Esophagus muscularis mucosa (tissue), 4 donors: ENCODE results near the gene PHF20. TPM values are rescaled to one million over a fixed set of nuclear protein-coding genes. Genes with fewer than 3 reads are reported as not detected.
"Not testable (repeated sequence)": the region's sequence is repeated elsewhere in the genome, so short reads cannot be mapped to it uniquely, and the experiment has no call there.

ENCODE experiments used
- DNase-seq: peaks from one replicate; pipeline ENCODE4 v3.0.0-alpha.2; 2017; ENCODE audit errors: extremely low spot score
- H3K27ac ChIP-seq, 4 donors: fragments of 200-600 bp; sonication (generic); replicated peaks in 1 of 4; 1 replicate in 3 of 4; 2 replicates in 1 of 4; pipeline ENCODE4 v1.5.1; 2016 to 2019; ENCODE audit warnings: mild to moderate bottlenecking in 1 of 4
- H3K27me3 ChIP-seq, 4 donors: fragments of 200-600 bp; sonication (generic); one replicate each; pipeline versions ENCODE4 v1.5.1 to v1.6.0; 2016 to 2019
- H3K36me3 ChIP-seq, 4 donors: fragments of 200-600 bp; sonication (generic); one replicate each; pipeline ENCODE4 v1.5.1; 2016 to 2019
- H3K4me1 ChIP-seq, 4 donors: fragments of 200-600 bp; sonication (generic); one replicate each; pipeline ENCODE4 v1.5.1; 2016 to 2019
- H3K4me3 ChIP-seq, 4 donors: fragments of 200-600 bp; sonication (generic); 1 replicate in 2 of 4; 2 replicates in 2 of 4; pipeline ENCODE4 v1.5.1; 2016 to 2019; ENCODE audit warnings: mild to moderate bottlenecking in 4 of 4, moderate library complexity in 1 of 4
- H3K9me3 ChIP-seq, 4 donors: fragments of 200-600 bp; sonication (generic); 1 replicate in 3 of 4; 2 replicates in 1 of 4; pipeline ENCODE4 v1.5.1; 2016 to 2019
- EP300 ChIP-seq: sonication (generic); formaldehyde crosslinking; IDR thresholded peaks from one replicate; pipeline ENCODE4 v1.6.1; 2017; ENCODE audit warnings: antibody characterized with exemption
- POLR2A ChIP-seq: fragments of 450-650 bp; IDR thresholded peaks from one replicate; pipeline ENCODE4 v1.6.1; 2017; ENCODE audit warnings: antibody characterized with exemption, moderate library complexity, mild to moderate bottlenecking, low read depth
- POLR2AphosphoS5 ChIP-seq, 2 donors: sonication (generic); formaldehyde crosslinking; IDR thresholded peaks; one replicate each; pipeline ENCODE4 v1.6.1; 2017; ENCODE audit warnings: antibody characterized with exemption in 2 of 2
- WGBS: methylation state at CpG from one replicate; pipeline ENCODE4 v1.1.5; 2018; 5-methylcytosine and 5-hydroxymethylcytosine counted together
- intact Hi-C: fragments of 100-400 bp; cut with DNase I; formaldehyde crosslinking; loops from one replicate; pipeline ENCODE4 v1.15.1; 2023
- small RNA-seq, 3 donors: library from RNA; depleted of rRNA; stranded (forward); fragments of <200 nt; gene quantifications; one replicate each; pipeline ENCODE3, GENCODE V24; 2016
- total RNA-seq, 4 donors: library from RNA; depleted of rRNA; stranded (reverse); fragments of >200 nt; gene quantifications; one replicate each; pipeline versions ENCODE4 v1.1.0 to v1.2.1, GENCODE V29; 2016
- TF ChIP-seq, protein P1 (sequence below), 3 experiments: fragments of 200-600 bp in 2 of 3; fragments of 450-650 bp in 1 of 3; sonication (generic) in 2 of 3; IDR thresholded peaks; one replicate each; pipeline ENCODE4 v1.5.1; 2017 to 2019; ENCODE audit warnings: antibody characterized with exemption in 3 of 3, mild to moderate bottlenecking in 2 of 3, moderate library complexity in 1 of 3

PHF20 gene
- total RNA-seq, 4 donors from 2014 or later = 45.9 to 62.2 (median 48.0) TPM

DNA sequence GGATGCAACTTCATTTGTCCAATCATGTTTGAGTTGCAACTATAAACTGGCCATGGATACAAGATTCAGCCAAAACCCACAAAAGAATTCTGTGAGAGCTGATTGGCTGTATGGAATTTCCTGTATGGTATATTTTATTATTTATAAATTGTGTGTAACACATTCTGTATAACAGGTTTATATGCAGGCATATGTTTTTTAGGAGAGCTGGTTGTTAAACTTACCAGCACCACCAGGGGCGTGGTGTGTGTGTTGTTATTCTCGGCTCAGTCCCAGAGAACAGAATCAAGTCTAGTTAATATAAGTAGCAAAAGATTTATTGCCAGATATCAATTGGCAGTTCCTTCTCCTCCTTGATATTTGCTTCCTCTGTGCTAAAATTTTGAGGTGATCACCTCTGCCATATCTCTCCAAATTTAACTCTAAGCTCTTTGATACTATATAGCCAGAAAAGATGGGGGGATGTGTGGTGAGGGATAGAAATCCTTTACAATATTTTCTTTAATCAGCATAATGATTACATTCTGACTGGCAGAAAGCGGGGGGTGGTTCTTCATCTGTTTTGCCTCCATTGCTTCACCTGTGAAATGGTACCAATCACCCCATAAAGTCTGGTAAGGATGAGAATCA lies 219.4 kb downstream of the PHF20 start:
- H3K9me3 ChIP-seq = no peaks in the 10 kb centered on the region
- TF ChIP-seq EP300 = no peak
- TF ChIP-seq, protein P1, sequence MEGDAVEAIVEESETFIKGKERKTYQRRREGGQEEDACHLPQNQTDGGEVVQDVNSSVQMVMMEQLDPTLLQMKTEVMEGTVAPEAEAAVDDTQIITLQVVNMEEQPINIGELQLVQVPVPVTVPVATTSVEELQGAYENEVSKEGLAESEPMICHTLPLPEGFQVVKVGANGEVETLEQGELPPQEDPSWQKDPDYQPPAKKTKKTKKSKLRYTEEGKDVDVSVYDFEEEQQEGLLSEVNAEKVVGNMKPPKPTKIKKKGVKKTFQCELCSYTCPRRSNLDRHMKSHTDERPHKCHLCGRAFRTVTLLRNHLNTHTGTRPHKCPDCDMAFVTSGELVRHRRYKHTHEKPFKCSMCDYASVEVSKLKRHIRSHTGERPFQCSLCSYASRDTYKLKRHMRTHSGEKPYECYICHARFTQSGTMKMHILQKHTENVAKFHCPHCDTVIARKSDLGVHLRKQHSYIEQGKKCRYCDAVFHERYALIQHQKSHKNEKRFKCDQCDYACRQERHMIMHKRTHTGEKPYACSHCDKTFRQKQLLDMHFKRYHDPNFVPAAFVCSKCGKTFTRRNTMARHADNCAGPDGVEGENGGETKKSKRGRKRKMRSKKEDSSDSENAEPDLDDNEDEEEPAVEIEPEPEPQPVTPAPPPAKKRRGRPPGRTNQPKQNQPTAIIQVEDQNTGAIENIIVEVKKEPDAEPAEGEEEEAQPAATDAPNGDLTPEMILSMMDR (IDR thresholded peaks at IDR 0.05) = peak in 1 of 3 experiments; percentile 30
- intact Hi-C loops = loop anchor here (5.0 kb wide), 1 partner anchor 206 kb away; no protein-coding TSS in a partner anchor
- no peak for DNase-seq
- H3K36me3 ChIP-seq = no peaks in the 10 kb centered on the region
- no peaks in the 10 kb centered on the region for H3K27me3 ChIP-seq
- H3K27ac ChIP-seq = no peak overlapping the region
- H3K4me1 ChIP-seq = peaks cover 0 to 7% (median 3%) of the 10 kb centered on the region in 4 donors
- no peak overlapping the region for H3K4me3 ChIP-seq
- 40% methylated on average over 3 of the region's 3 CpGs for WGBS

DNA sequence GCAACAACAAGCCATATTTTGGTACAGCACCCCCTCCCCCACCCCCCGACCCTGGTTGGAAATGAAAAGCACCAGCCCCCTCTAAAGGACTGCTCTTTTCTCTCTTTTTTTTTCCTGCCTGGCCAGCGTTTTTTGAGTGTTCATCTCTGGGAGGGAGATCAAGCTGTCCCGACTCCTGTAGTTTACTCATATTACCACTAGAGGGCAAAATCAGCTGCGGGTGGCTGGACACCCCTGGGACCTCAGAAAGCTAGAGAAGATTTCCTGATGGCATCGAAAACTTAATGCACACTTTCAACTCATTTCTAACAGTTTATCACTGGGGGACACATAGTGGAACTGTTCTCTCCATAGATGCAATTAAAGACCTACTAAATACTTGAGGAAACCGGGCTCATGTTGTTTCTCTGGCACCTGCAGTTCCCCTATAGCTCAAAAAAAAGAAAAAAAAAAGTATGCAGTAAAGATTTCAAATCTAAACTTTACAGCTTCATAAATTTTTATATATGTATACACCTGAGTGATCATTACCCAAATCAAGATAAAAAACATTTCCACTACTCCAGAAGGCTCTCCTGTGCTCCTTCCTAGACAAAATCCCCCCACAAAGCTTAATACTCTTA lies 221.0 kb downstream of the PHF20 start:
- Histone ChIP-seq H3K36me3 (no peaks in the 10 kb centered on the region), H3K4me1 (peaks cover 0 to 7% (median 3%) of the 10 kb centered on the region in 4 donors), H3K27me3 (no peaks in the 10 kb centered on the region), H3K4me3 (no peak overlapping the region), H3K9me3 (no peaks in the 10 kb centered on the region), H3K27ac (no peak overlapping the region)
- DNase-seq = no peak
- 0% methylated on average over 6 of the region's 6 CpGs for WGBS
- TF ChIP-seq, protein P1 (IDR thresholded peaks at IDR 0.05) = peak; percentile 78 to 80 (median 78)
- no peak for TF ChIP-seq POLR2A
- intact Hi-C loops = loop anchor here (5.0 kb wide), 1 partner anchor 204 kb away; no protein-coding TSS in a partner anchor

DNA sequence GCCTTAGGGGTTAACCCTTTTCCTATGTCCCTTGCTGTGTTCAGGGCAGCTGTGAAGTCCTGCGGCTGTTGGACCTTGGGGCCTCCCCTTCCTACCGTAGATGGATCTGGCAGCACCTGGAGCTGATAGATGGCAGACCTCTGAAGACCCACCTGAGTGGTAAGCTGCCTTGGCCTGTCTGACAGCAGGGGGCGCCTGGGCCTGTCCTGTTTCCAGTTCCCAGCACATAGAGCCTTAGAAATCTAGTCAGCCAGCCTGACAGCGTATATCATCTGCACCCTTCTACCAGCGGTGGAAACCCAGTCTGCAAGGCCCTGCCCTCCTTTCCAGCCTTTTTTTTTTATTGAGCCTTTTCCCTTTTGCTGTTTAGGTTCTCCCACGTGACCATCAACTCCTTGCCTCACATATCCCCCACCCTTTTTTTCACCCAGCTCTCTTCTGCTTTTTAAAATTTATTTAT lies 223.2 kb downstream of the PHF20 start:
- Histone ChIP-seq H3K4me3 (no peak overlapping the region), H3K36me3 (no peaks in the 10 kb centered on the region), H3K27ac (no peak overlapping the region), H3K27me3 (no peaks in the 10 kb centered on the region), H3K9me3 (no peaks in the 10 kb centered on the region), H3K4me1 (peaks cover 0 to 7% (median 3%) of the 10 kb centered on the region in 4 donors)
- peak; percentile 96 for DNase-seq
- no peak for TF ChIP-seq POLR2A
- TF ChIP-seq, protein P1 (IDR thresholded peaks at IDR 0.05) = peak; percentile 84 to 90 (median 89)
- no peak for TF ChIP-seq EP300
- TF ChIP-seq POLR2AphosphoS5 (IDR thresholded peaks at IDR 0.05) = peak in 1 of 2 donors; percentile 46
- intact Hi-C loops = loop anchor here (1.0 to 5.0 kb wide), 2 partner anchors 143 to 202 kb away; no protein-coding TSS in a partner anchor
- WGBS = 1% methylated on average over 6 of the region's 6 CpGs

DNA sequence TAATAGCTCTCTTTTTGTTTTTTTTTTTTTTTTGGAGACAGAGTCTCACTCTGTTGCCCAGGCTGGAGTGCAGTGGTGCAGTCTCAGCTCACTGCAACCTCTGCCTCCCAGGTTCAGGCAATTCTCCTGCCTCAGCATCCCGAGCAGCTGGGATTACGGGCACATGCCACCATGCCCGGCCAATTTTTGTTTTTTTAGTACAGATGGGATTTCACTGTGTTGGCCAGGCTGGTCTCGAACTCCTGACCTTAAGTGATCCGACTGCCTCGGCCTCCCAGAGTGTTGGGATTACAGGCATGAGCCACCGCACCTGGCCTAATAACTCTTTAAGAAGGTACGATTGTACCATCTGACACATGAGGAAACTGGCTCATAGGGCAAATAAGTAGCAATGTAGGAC lies 224.7 kb downstream of the PHF20 start:
- intact Hi-C loops, H3K4me1 ChIP-seq, H3K36me3 ChIP-seq, H3K4me3 ChIP-seq, H3K9me3 ChIP-seq, H3K27ac ChIP-seq, DNase-seq, H3K27me3 ChIP-seq: not testable (repeated sequence)
- 97% methylated on average over 7 of the region's 8 CpGs for WGBS

Small RNAs within 50 kb of the gene (small RNA-seq; reads per million reads assigned to genes)
- 0 reads per million in 3 donors for gene COX7BP2
- 0 reads per million in 3 donors for gene HIGD1AP16
- gene RF00019 = 0 reads per million in 3 donors
- 0 reads per million in 3 donors for gene RF00026
- gene RNU4-40P = 0 to 0.08 (median 0) reads per million in 3 donors
- gene RNU6-937P = 0 reads per million in 3 donors

Other genes with a start within 250 kb of the PHF20 start
- not detected for gene C20orf173, start 242.4 kb upstream of the PHF20 start, total RNA-seq
- 100 to 1,000 TPM; 125 to 184 (median 133) TPM for gene ERGIC3, start 229.9 kb upstream of the PHF20 start, total RNA-seq
- gene SPAG4, start 156.2 kb upstream of the PHF20 start, total RNA-seq = 1 to 10 TPM; 2.6 to 5.0 (median 2.9) TPM
- 100 to 1,000 TPM in 2 of 4 donors, 10 to 100 TPM in 2; 23.0 to 148 (median 99.9) TPM for gene CPNE1, start 107.1 kb upstream of the PHF20 start, total RNA-seq
- 10 to 100 TPM; 21.0 to 30.6 (median 24.0) TPM for gene RBM12, start 107.1 kb upstream of the PHF20 start, total RNA-seq
- 10 to 100 TPM; 25.3 to 63.3 (median 32.7) TPM for gene NFS1, start 72.7 kb upstream of the PHF20 start, total RNA-seq
- gene ROMO1, start 72.6 kb upstream of the PHF20 start, total RNA-seq = 100 to 1,000 TPM; 159 to 360 (median 263) TPM
- 100 to 1,000 TPM; 143 to 272 (median 165) TPM for gene RBM39, start 29.8 kb upstream of the PHF20 start, total RNA-seq
- gene SCAND1, start 182.5 kb downstream of the PHF20 start, total RNA-seq = 100 to 1,000 TPM in 2 of 4 donors, 10 to 100 TPM in 2; 79.7 to 138 (median 94.2) TPM
- 1 to 10 TPM; 4.2 to 7.1 (median 4.7) TPM for gene CNBD2, start 196.6 kb downstream of the PHF20 start, total RNA-seq